Mammary epithelial cell (primary cell): ENCODE results near the gene ANKRD55.

Experiments
- EZH2 ChIP-seq: IDR thresholded peaks from 2 replicates; pipeline ENCODE4 v1.6.1; 2012; ENCODE audit warnings: low read length, inconsistent platforms, borderline replicate concordance
- TF ChIP-seq, protein P1 (sequence below), 2 donors: IDR thresholded peaks in 1 of 2; conservative IDR thresholded peaks in 1 of 2; 2 replicates each; pipeline ENCODE4 v1.5.1; 2011 to 2012; ENCODE audit warnings: inconsistent platforms in 2 of 2, low read length in 2 of 2, mild to moderate bottlenecking in 2 of 2, control low read depth in 1 of 2, low read depth in 1 of 2; ENCODE audit not compliant: insufficient read depth in 1 of 2; ENCODE audit errors: extremely low read depth in 1 of 2

DNA sequence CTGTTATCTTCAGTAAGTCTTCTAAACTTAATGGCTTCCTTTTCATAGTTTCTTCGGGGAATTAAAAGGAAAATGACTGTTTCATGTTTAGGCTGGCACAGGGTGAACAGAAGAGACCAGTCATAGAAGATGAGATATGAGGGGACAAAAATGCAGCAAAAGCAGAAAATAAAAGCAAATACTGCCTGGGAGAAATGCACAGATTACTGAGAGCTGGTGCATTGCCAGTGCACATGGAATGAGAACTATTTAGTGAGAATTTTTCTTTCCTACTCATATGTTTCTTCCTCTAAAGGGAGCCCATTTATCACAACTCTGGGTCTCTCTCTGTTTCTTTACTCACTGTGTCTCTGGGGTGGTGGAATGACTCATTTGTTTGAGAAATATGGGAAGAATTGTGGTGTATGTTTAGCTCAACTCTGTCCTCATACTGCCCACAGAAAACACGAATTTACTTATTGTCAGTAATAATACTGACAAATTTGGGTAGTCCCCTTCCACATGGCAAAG is 25.9 kb upstream of the ANKRD55 start:
- TF ChIP-seq, protein P1, sequence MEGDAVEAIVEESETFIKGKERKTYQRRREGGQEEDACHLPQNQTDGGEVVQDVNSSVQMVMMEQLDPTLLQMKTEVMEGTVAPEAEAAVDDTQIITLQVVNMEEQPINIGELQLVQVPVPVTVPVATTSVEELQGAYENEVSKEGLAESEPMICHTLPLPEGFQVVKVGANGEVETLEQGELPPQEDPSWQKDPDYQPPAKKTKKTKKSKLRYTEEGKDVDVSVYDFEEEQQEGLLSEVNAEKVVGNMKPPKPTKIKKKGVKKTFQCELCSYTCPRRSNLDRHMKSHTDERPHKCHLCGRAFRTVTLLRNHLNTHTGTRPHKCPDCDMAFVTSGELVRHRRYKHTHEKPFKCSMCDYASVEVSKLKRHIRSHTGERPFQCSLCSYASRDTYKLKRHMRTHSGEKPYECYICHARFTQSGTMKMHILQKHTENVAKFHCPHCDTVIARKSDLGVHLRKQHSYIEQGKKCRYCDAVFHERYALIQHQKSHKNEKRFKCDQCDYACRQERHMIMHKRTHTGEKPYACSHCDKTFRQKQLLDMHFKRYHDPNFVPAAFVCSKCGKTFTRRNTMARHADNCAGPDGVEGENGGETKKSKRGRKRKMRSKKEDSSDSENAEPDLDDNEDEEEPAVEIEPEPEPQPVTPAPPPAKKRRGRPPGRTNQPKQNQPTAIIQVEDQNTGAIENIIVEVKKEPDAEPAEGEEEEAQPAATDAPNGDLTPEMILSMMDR (conservative IDR thresholded peaks at IDR 0.05 in 1 of 2, IDR thresholded peaks at IDR 0.05 in 1 of 2; ENCODE audit: extremely low read depth in 1 of 2, insufficient read depth in 1 of 2, low read depth in 1 of 2, low read length in 2 of 2): no peak
- no peak for TF ChIP-seq EZH2
